Natural killer cell (primary cell): ENCODE results near the gene CRYGS. TPM values are rescaled to one million over a fixed set of nuclear protein-coding genes. Genes with fewer than 3 reads are reported as not detected.

Source experiments
- ATAC-seq, 3 donors: fragments of 150-1000 bp in 2 of 3; fragments of 200-7000 bp in 1 of 3; cut with Tn5 transposase; 1 replicate in 1 of 3; 2 replicates in 2 of 3; pipeline ENCODE4 v1.10.0; 2021; ENCODE audit warnings: mild to moderate bottlenecking in 2 of 3, moderate library complexity in 2 of 3
- DNase-seq, 2 donors: peaks; one replicate each; pipeline versions ENCODE4 v3.0.0 to v3.0.0-alpha.2; 2013 to 2021; ENCODE audit warnings: mixed read lengths in 1 of 2
- H3K27ac ChIP-seq: one replicate; pipeline ENCODE4 v1.5.1; 2013; ENCODE audit warnings: mild to moderate bottlenecking, low read length
- H3K27me3 ChIP-seq: one replicate; pipeline ENCODE4 v1.6.1; 2013; ENCODE audit warnings: low read length; ENCODE audit not compliant: control insufficient read depth, insufficient read depth
- H3K36me3 ChIP-seq: one replicate; pipeline ENCODE4 v1.6.1; 2013; ENCODE audit warnings: low read length; ENCODE audit not compliant: control insufficient read depth, insufficient read depth
- H3K4me1 ChIP-seq: one replicate; pipeline ENCODE4 v1.6.1; 2013; ENCODE audit warnings: low read length; ENCODE audit not compliant: control insufficient read depth, insufficient read depth
- H3K4me3 ChIP-seq: one replicate; pipeline ENCODE4 v1.5.1; 2013; ENCODE audit warnings: low read length
- H3K9me3 ChIP-seq: one replicate; pipeline ENCODE4 v1.6.1; 2013; ENCODE audit warnings: low read length; ENCODE audit not compliant: control insufficient read depth, insufficient read depth
- H3K27ac Mint-ChIP-seq, 2 donors: one replicate each; pipeline ENCODE4 v1.8.0; 2022; ENCODE audit warnings: mild to moderate bottlenecking in 2 of 2, mixed read lengths in 2 of 2, moderate library complexity in 1 of 2
- H3K27me3 Mint-ChIP-seq, 2 donors: one replicate each; pipeline ENCODE4 v1.8.0; 2022; ENCODE audit warnings: low read depth in 2 of 2, mixed read lengths in 2 of 2
- H3K36me3 Mint-ChIP-seq: one replicate; pipeline ENCODE4 v1.8.0; 2022; ENCODE audit warnings: mixed read lengths
- H3K4me1 Mint-ChIP-seq, 2 donors: one replicate each; pipeline ENCODE4 v1.8.0; 2022; ENCODE audit warnings: mixed read lengths in 2 of 2
- H3K4me3 Mint-ChIP-seq: one replicate; pipeline ENCODE4 v1.8.0; 2022; ENCODE audit warnings: mild to moderate bottlenecking, moderate library complexity, mixed read lengths
- H3K9me3 Mint-ChIP-seq, 2 donors: one replicate each; pipeline ENCODE4 v1.8.0; 2022; ENCODE audit warnings: mixed read lengths in 2 of 2
- CTCF ChIP-seq: fragments of 200-600 bp; IDR thresholded peaks from one replicate; pipeline ENCODE4 v1.8.0; 2022; ENCODE audit warnings: antibody characterized with exemption
- WGBS: methylation state at CpG from one replicate; pipeline ENCODE4 v1.1.7; 2013; ENCODE audit warnings: missing lambda C conversion rate; ENCODE audit not compliant: insufficient coverage; 5-methylcytosine and 5-hydroxymethylcytosine counted together
- intact Hi-C: fragments of 100-400 bp; cut with micrococcal nuclease; formaldehyde crosslinking; loops from one replicate; pipeline ENCODE4 v1.14.2; 2022
- total RNA-seq, 4 donors: library from RNA; stranded (reverse); fragments of 120-200 nt in 1 of 4; gene quantifications; one replicate each; pipeline versions ENCODE4 v1.2.3 to v1.2.4, GENCODE V29; 2013 to 2022

CRYGS gene
- total RNA-seq, 3 donors from 2014 or later (not counting 1 experiment from before 2014, with no cell fraction given), result 2.1 to 3.4 (median 2.5) TPM

DNA sequence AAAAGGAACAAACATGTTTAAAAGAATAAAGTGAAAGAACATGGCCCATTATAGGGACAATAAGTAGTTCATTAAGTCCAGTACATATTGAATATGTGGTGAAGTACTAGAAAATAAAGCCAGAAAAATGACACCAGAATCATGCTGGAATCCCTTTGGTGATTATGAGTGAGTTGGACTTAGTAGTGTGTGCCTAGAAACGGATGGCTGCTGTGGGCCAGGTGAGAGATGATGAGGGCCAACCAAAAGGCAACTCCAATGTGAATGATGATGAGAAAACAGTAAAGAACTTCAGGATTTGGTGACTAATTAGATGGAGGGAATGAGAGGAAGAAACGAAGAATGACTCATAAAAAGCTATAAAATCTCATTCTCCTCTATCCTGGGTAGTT, 3.3 kb downstream of the CRYGS start:
- H3K9me3 Mint-ChIP-seq, result no peaks in the 10 kb centered on the region
- Histone ChIP-seq H3K9me3 (no peaks in the 10 kb centered on the region), H3K36me3 (peaks cover 7% of the 10 kb centered on the region), H3K27me3 (no peaks in the 10 kb centered on the region), H3K27ac (no peak overlapping the region), H3K4me1 (no peaks in the 10 kb centered on the region), H3K4me3 (no peak overlapping the region)
- no peak overlapping the region for H3K4me3 Mint-ChIP-seq
- DNase-seq, result no peak
- no peak for ATAC-seq
- peak overlapping the region in 1 of 2 donors; percentile 75 for H3K27ac Mint-ChIP-seq
- peaks cover 9% of the 10 kb centered on the region for H3K36me3 Mint-ChIP-seq
- peaks cover 8% of the 10 kb centered on the region in 2 donors for H3K4me1 Mint-ChIP-seq
- TF ChIP-seq CTCF, result no peak
- WGBS, result 36% methylated on average over 1 of the region's 2 CpGs
- H3K27me3 Mint-ChIP-seq, result no peaks in the 10 kb centered on the region
- intact Hi-C loops, result loop anchor here (1.0 to 5.0 kb wide), 3 partner anchors 79 to 558 kb away; no protein-coding TSS in a partner anchor

DNA sequence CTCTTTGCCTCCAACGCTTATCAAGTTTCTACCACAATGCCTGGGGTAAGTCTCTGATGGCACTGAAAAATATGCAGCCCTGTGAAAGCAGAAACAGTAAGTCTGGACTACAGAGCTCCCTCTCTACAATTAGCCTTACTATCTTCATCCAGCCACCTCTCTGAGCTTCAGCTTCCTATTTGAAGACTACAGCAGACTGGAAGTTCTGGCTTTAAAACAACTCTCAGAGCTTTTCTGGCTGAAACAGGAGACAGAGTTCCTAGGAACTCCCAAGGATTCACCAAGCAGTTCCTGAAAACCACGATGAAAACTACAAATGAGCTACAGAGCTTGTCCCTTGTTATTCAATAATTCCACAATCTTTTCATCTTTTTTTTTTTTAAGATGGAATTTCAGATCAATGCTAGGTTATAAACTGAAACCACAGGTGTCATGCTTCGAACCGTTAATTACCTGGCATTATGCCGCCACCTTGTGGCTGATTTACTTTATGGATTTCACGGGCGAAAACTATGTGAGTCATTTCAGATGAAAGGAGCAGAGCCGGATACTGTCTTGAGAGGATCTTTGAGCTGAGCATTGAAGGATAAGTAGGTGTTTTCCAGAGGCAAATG, 3.9 kb downstream of the CRYGS start:
- Mint-ChIP-seq H3K4me1 (peaks cover 8% of the 10 kb centered on the region in 2 donors), H3K27me3 (no peaks in the 10 kb centered on the region), H3K27ac (peak overlapping the region in 1 of 2 donors; percentile 75), H3K4me3 (peak overlapping the region; percentile 26), H3K9me3 (no peaks in the 10 kb centered on the region), H3K36me3 (peaks cover 9% of the 10 kb centered on the region)
- Histone ChIP-seq H3K27ac (no peak overlapping the region), H3K27me3 (no peaks in the 10 kb centered on the region), H3K4me1 (no peaks in the 10 kb centered on the region), H3K36me3 (peaks cover 7% of the 10 kb centered on the region), H3K4me3 (no peak overlapping the region), H3K9me3 (no peaks in the 10 kb centered on the region)
- peak; percentile 62 to 93 for DNase-seq
- intact Hi-C loops, result loop anchor here (1.0 to 5.0 kb wide), 3 partner anchors 78 to 557 kb away; no protein-coding TSS in a partner anchor
- TF ChIP-seq CTCF, result peak; percentile 75
- WGBS, result 14% methylated on average over 8 of the region's 8 CpGs
- ATAC-seq, result peak; percentile 84 to 94 (median 94)

DNA sequence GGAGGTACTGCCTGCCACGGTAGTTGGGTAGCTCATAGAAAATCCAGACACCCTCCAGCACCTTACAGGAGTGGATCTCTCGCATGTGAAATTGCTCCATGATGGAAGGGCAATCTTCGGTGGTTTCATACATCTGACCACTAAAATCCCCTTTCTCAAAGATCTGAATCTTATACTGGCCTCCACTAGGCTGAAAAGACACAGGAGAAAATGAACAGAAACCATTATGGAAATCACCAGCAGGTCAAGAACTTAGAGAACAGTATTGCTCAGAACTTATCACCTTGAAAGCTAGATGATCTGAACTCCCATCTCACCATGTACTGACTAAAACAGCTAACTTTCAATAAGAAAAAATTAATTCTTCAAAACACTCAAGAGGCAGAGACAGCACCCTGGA, 5.4 kb downstream of the CRYGS start:
- no peak for ATAC-seq
- H3K27me3 ChIP-seq, result no peaks in the 10 kb centered on the region
- TF ChIP-seq CTCF, result no peak
- Mint-ChIP-seq H3K4me1 (peaks cover 15 to 18% of the 10 kb centered on the region in 2 donors), H3K4me3 (no peak overlapping the region), H3K27me3 (no peaks in the 10 kb centered on the region), H3K9me3 (no peaks in the 10 kb centered on the region), H3K27ac (no peak overlapping the region), H3K36me3 (peaks cover 9% of the 10 kb centered on the region)
- no peaks in the 10 kb centered on the region for H3K36me3 ChIP-seq
- H3K27ac ChIP-seq, result no peak overlapping the region
- H3K9me3 ChIP-seq, result no peaks in the 10 kb centered on the region
- DNase-seq, result no peak
- intact Hi-C loops, result no loop called here
- WGBS, result 87% methylated on average over 3 of the region's 3 CpGs
- peaks cover 5% of the 10 kb centered on the region for H3K4me1 ChIP-seq
- no peak overlapping the region for H3K4me3 ChIP-seq
